Measurements from ENCODE around the gene PRCP.

GRCh38 chr11:82778776-82779175 is 121.5 kb downstream of the PRCP start:
- TF ChIP-seq CTCF (IDR thresholded peaks at IDR 0.05), result no peak
- TF ChIP-seq SIN3A (IDR thresholded peaks at IDR 0.05; ENCODE audit: borderline replicate concordance, insufficient read depth, low read depth, low read length), result no peak
- no peak for TF ChIP-seq TCF7L2 (IDR thresholded peaks at IDR 0.05; ENCODE audit: low read depth, low read length)
- TF ChIP-seq POLR2AphosphoS5 (IDR thresholded peaks at IDR 0.05; ENCODE audit: low read depth, low read length), result no peak
- TF ChIP-seq, protein P1, sequence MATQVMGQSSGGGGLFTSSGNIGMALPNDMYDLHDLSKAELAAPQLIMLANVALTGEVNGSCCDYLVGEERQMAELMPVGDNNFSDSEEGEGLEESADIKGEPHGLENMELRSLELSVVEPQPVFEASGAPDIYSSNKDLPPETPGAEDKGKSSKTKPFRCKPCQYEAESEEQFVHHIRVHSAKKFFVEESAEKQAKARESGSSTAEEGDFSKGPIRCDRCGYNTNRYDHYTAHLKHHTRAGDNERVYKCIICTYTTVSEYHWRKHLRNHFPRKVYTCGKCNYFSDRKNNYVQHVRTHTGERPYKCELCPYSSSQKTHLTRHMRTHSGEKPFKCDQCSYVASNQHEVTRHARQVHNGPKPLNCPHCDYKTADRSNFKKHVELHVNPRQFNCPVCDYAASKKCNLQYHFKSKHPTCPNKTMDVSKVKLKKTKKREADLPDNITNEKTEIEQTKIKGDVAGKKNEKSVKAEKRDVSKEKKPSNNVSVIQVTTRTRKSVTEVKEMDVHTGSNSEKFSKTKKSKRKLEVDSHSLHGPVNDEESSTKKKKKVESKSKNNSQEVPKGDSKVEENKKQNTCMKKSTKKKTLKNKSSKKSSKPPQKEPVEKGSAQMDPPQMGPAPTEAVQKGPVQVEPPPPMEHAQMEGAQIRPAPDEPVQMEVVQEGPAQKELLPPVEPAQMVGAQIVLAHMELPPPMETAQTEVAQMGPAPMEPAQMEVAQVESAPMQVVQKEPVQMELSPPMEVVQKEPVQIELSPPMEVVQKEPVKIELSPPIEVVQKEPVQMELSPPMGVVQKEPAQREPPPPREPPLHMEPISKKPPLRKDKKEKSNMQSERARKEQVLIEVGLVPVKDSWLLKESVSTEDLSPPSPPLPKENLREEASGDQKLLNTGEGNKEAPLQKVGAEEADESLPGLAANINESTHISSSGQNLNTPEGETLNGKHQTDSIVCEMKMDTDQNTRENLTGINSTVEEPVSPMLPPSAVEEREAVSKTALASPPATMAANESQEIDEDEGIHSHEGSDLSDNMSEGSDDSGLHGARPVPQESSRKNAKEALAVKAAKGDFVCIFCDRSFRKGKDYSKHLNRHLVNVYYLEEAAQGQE (IDR thresholded peaks at IDR 0.05; ENCODE audit: insufficient read depth in 1 of 2, low read depth in 2 of 2, low read length in 1 of 2), result no peak
